HG02798 (cell line): ENCODE measurements around the gene TTC23.
"Not testable (repeated sequence)": the region's sequence is repeated elsewhere in the genome, so short reads cannot be mapped to it uniquely, and the experiment has no call there.

Experiments
- ATAC-seq: cut with Tn5 transposase; IDR thresholded peaks from one replicate; pipeline ENCODE4 v1.9.1; 2021; ENCODE audit warnings: mild to moderate bottlenecking; ENCODE audit not compliant: unreplicated experiment, poor library complexity

The TTC23 gene

DNA sequence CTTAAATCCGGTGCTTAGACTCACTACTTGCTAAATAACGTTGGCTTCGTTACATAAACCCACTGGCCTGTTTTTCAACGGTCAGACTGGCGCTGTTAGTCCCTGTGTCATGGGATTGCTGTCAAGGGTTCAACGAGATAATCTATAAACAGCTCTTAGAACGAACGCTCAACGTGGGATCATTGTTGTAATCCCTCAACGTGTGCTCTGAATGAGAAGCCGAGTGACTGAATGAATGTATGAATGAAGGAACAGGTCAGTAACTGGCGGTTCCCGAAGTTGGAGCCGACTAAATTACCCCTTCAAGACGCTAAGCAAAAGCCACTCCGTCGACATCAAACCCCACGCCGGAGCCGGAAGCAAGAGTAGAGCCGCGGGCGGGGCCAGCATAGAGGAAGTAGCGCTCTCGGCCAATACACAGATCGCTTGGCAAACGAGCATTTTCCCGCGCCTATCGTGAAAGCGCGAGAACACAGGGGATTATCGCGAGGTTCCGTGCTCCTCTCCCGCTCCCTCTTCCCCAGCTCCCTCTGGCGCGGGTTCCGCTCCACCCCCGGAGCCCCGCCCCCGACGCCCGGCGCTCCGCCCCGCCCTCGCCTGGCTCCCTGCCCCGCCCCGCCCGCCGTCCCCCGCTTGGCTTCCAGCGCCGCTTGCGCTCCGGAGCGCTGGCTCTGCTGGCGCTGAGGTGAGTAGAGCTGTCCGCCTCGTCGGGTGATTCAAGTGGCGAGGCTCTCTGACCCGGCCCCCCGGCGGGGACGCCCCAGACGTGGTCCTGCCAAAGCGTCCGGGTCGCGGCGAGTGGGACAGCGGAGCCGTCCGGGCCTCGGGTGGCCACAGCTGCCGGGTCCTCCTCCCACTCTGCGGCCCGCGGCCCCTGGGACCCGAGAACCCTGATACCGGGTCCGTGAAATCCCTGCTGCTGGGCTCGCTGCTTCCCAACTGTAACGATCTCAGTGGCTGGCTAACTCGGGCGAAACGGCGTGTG, 1.8 kb upstream of the TTC23 start, which contains the start of gene LRRC28:
Gene LRRC28, plus strand, starts transcription at position 625 of the 985 bp plus-strand sequence. CDS start 4,477 bp downstream, outside the sequence.
- peak; percentile 97 for ATAC-seq

GRCh38 chr15:99250494-99250856, 1.1 kb upstream of the TTC23 start:
- no peak for ATAC-seq

- ATAC-seq: no peak
Measured at GRCh38 chr15:99250001-99250400, 620 bp upstream of the TTC23 start.

DNA sequence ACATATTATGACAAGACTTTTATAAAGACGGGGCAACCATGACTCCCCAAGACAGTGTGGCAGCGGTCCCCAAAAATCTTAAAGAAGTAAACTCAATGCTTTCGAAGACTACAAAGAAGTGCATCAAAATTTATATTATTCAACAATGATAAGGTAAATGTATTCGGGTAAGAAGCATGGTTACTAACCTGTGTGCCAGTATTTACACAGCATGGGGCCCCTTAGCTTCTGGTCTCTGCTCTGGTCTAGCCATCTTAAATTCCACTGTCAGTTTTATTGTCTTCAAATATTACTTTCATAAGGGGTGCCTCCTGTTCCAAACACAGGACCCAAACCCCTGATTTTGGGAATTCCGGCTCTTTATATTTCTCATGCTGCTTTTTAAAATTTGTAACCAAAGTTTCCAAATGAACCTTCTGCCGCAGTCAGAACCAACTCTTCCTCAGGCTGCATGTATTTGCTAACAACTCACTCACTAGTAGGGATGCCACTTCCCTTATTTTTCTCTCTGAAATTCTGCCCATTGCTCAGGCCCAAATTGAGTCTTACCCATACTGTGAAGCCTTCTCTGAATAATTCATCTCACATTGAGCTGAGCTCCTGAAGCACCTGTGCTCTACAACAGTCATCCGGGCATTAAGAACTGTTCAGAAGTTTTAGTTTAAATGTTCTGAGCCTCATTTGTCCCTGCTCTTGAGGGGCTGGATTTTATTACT, 1.2 kb downstream of the TTC23 start:
- no peak for ATAC-seq

DNA sequence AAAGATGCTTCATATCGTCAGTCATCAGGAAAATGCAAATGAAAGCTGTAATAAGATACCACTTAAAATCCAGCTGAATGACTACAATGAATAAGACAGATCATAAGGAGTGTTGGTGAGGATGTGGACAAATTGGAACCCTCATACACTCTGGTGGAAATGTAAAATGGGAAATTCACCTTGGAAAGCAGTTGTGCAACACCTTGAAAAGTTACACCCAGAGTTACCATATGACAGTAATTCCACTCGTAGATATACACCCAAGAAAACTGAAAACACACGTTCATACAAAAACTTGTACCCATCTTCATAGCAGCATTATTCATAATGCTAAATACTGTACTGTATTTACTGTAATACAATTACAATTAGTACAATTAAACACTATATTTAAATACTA, 2.3 kb downstream of the TTC23 start:
- no peak for ATAC-seq

- no peak for ATAC-seq
Measured at GRCh38 chr15:99244306-99244705, 5.1 kb downstream of the TTC23 start.

DNA sequence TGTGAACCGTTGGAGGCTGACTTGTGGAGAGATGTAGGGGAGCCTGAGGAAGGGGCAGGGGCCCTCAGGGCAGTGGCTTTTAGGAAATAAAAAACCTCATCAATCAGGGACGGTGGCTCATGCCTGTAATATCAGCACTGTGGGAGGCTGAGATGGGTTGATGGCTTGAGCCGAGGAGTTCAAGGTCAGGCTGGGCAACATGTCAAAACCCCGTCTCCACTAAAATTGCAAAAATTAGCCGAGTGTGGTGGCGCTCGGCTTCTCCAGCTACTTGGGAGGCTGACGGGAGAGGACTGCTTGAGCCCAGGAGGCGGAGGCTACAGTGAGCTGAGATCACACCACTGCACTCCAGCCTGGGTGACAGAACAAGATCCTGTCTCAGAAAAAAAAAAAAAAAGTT, 7.6 kb downstream of the TTC23 start:
- ATAC-seq: no peak

DNA sequence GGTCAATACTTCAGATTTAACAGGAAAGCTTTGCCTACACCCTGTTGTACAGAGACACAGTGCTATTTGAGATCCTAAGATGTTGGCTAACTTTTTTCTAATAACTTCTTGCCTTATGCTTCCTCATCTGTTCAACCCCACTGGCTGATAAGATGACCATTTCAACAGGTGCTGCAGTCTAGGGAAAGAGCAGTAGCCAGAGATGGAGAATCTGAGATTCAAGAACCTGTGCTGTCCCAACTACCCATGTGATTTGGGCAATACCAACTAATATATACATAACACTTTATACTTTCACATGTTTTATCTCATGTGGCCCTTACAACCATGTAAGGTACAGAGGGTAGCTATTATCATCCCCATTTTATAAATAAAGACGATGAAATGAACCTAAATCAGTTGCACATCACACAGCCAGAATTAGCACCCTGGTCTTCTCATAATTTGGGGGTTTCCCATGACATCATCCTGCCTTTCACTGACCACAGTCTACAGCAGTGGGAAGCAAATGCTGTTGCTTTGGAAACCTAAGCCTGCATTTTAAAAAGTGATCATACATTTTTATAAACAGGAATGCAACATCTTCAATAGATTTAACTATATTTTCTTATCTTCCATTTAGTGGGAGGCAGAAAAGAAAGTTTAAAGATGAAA, 9.7 kb downstream of the TTC23 start:
- ATAC-seq: peak; percentile 96

DNA sequence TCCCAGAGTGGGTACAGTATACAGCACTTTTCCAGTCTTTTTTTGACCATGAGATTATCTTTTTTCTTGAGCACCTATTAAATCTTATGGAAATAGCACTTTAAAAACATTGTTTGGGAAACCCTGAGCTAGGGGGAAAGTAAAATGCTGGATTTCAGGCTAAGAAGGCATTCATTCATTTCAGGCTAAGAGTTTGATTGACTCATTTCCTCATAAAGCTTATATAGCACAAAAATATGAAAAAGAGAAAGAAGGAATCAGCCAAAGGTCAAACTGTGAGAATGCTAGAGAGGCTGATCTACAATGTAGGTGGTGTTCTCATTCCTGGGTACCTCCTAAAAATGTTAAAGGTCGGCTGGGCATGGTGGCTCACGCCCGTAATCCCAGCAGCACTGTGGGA, 10.5 kb downstream of the TTC23 start:
- ATAC-seq: no peak

GRCh38 chr15:99234160-99234559, 15.2 kb downstream of the TTC23 start:
- not testable (repeated sequence) for ATAC-seq

- ATAC-seq: no peak
Measured at GRCh38 chr15:99232740-99233139, 16.6 kb downstream of the TTC23 start.

DNA sequence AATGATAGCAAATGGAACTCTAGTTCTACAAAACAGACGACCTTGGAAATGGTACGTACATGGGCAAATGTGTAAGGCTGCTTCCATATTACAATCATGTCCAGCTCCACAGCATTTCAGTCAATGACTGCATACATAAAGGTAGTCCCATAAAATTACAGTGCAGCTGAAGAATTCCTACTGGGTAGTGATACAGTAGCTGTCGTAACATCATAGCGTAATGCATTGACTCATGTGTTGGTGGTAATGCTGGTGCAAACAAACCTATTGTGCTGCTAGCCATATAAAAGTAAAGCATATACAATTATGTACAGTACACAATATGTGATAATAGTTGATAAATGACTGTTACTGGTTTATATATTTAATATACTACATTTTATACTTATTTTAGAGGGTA, 18.5 kb downstream of the TTC23 start:
- ATAC-seq: no peak

GRCh38 chr15:99228120-99228770, 21.1 kb downstream of the TTC23 start:
- ATAC-seq: no peak

- no peak for ATAC-seq
Measured at GRCh38 chr15:99226802-99227201, 22.6 kb downstream of the TTC23 start.

GRCh38 chr15:99224372-99225214, 24.8 kb downstream of the TTC23 start:
- ATAC-seq: no peak

DNA sequence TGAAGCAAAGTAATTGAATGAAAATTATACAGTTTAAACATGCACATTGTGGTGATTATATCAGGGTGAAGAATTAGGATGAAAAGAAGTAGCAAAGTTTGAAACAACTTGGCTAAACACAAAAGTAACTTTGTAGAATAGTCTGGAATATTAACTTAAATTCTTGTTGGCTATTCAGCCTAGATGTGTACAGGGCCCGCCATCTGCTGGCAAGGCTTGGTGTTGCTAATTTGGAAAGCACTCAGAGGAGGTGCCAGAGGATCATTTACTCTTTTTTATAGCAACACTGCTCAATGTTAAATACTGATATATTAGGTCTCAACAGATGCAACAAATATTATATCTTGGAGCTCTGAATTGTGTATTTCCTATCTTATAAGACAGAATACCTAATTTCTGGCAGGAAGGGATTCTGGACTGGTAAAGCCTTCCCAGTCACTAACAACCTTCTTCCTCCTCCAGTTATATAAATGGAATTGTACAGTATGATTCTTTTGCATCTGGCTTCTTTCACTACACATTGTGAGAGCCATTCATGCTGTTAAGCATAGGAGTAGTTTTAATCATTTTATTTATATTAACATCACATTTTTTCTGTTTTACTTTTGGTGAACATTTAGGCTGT, 36.1 kb downstream of the TTC23 start:
- ATAC-seq: peak; percentile 79

DNA sequence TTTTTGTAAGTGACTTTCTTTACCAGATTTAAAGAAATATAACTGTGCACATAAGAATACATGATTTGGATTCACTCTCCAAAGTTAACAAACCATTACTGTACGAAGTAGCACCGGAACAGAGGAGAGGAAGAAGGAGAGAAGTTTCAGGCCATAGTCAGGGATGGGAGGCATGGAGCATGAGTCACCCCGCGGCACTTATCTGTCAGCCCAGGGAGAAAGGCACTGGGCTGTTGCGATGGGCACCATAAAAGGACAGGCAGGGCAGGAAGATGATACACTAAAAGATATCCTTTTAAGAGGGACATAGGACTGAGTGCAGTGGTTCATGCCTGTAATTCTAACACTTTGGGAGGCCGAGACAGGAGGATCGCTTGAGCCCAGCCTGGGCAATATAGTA, 37.0 kb downstream of the TTC23 start:
- no peak for ATAC-seq

GRCh38 chr15:99211926-99212325, 37.5 kb downstream of the TTC23 start:
- no peak for ATAC-seq

DNA sequence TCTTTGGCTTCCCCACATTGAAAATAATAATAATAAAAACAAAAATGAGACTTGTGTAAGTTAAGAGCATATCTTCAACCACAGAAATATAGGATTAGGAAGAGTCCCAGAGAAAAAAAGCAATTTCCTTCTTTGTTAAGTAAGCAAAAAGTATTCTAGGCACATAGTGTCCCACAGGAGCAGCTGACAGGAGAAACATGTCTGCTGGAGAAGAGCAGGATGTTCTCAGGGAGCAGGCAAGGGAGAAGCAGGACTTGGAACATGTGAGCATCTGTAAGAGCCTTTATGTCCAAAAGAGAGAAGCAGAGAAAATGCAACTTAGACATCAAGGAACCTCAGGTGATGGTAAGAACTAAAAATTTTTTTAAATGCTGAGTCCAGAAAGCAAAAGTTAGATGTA, 39.0 kb downstream of the TTC23 start:
- ATAC-seq: no peak
